ENCODE results near the gene XRN1.
"Not testable (repeated sequence)": the region's sequence is repeated elsewhere in the genome, so short reads cannot be mapped to it uniquely, and the experiment has no call there.

Gene XRN1

GRCh38 chr3:142324275-142324953 is 123.4 kb downstream of the XRN1 start:
- DNase-seq (ENCODE audit: low read depth): not testable (repeated sequence)

- no peak for DNase-seq (ENCODE audit: low read depth)
These were observed 127.9 kb downstream of the XRN1 start for GRCh38 chr3:142319912-142320311.

- no peak for DNase-seq (ENCODE audit: low read depth)
These were observed 128.7 kb downstream of the XRN1 start for GRCh38 chr3:142319094-142319493.

GRCh38 chr3:142318331-142318730 is 129.5 kb downstream of the XRN1 start:
- DNase-seq (ENCODE audit: low read depth): no peak

GRCh38 chr3:142315978-142316388 is 131.9 kb downstream of the XRN1 start:
- not testable (repeated sequence) for DNase-seq (ENCODE audit: low read depth)

GRCh38 chr3:142315083-142315482 is 132.8 kb downstream of the XRN1 start:
- DNase-seq (ENCODE audit: low read depth): no peak

- no peak for DNase-seq (ENCODE audit: low read depth)
These were observed 137.4 kb downstream of the XRN1 start for GRCh38 chr3:142310439-142310838.

GRCh38 chr3:142302847-142303246 is 145.0 kb downstream of the XRN1 start:
- DNase-seq (ENCODE audit: low read depth): not testable (repeated sequence)

GRCh38 chr3:142298626-142299025 is 149.2 kb downstream of the XRN1 start:
- no peak for DNase-seq (ENCODE audit: low read depth)

- DNase-seq (ENCODE audit: low read depth): no peak
These were observed 151.3 kb downstream of the XRN1 start for GRCh38 chr3:142296507-142296906.

GRCh38 chr3:142287866-142288638 is 159.8 kb downstream of the XRN1 start:
- no peak for DNase-seq (ENCODE audit: low read depth)

- DNase-seq (ENCODE audit: low read depth): no peak
These were observed 162.7 kb downstream of the XRN1 start for GRCh38 chr3:142285083-142285517.

- DNase-seq (ENCODE audit: low read depth): no peak
These were observed 165.3 kb downstream of the XRN1 start for GRCh38 chr3:142282503-142282902.

GRCh38 chr3:142281474-142281873 is 166.4 kb downstream of the XRN1 start:
- no peak for DNase-seq (ENCODE audit: low read depth)

- DNase-seq (ENCODE audit: low read depth): no peak
These were observed 167.8 kb downstream of the XRN1 start for GRCh38 chr3:142279965-142280590.

GRCh38 chr3:142278451-142278850 is 169.4 kb downstream of the XRN1 start:
- DNase-seq (ENCODE audit: low read depth): no peak

- no peak for DNase-seq (ENCODE audit: low read depth)
These were observed 171.1 kb downstream of the XRN1 start for GRCh38 chr3:142276781-142277180.

GRCh38 chr3:142275856-142276255 is 172.0 kb downstream of the XRN1 start:
- no peak for DNase-seq (ENCODE audit: low read depth)

GRCh38 chr3:142274908-142275307 is 172.9 kb downstream of the XRN1 start:
- DNase-seq (ENCODE audit: low read depth): no peak

- DNase-seq (ENCODE audit: low read depth): no peak
These were observed 174.3 kb downstream of the XRN1 start for GRCh38 chr3:142273501-142273900.

GRCh38 chr3:142272200-142272891 is 175.5 kb downstream of the XRN1 start:
- no peak for DNase-seq (ENCODE audit: low read depth)

- no peak for DNase-seq (ENCODE audit: low read depth)
These were observed 177.4 kb downstream of the XRN1 start for GRCh38 chr3:142270407-142270806.

All from stimulated activated CD8-positive, alpha-beta memory T cell treated with anti-CD3 and anti-CD28 coated beads, Interleukin-15, amount 100 ng/mL, for 1 hour (primary cell).